ENCODE data around the gene CEACAM21.
"Not testable (repeated sequence)": the region's sequence is repeated elsewhere in the genome, so short reads cannot be mapped to it uniquely, and the experiment has no call there.

CEACAM21 gene

GRCh38 chr19:41549884-41550283 lies 26.1 kb upstream of the CEACAM21 start:
- DNase-seq, result no peak

- no peak for DNase-seq
Measured at GRCh38 chr19:41551212-41551610, 24.8 kb upstream of the CEACAM21 start.

GRCh38 chr19:41551711-41552110 lies 24.3 kb upstream of the CEACAM21 start:
- DNase-seq, result no peak

- DNase-seq, result no peak
Measured at GRCh38 chr19:41552558-41552957, 23.4 kb upstream of the CEACAM21 start.

- no peak for DNase-seq
Measured at GRCh38 chr19:41553804-41554203, 22.2 kb upstream of the CEACAM21 start.

GRCh38 chr19:41554907-41555306 lies 21.1 kb upstream of the CEACAM21 start:
- no peak for DNase-seq

GRCh38 chr19:41555748-41556147 lies 20.2 kb upstream of the CEACAM21 start:
- no peak for DNase-seq

GRCh38 chr19:41563854-41564514 lies 12.0 kb upstream of the CEACAM21 start:
- no peak for DNase-seq

- DNase-seq, result no peak
Measured at GRCh38 chr19:41564515-41565378, 11.2 kb upstream of the CEACAM21 start.

- no peak for DNase-seq
Measured at GRCh38 chr19:41565379-41565720, 10.6 kb upstream of the CEACAM21 start.

GRCh38 chr19:41566001-41566400 lies 10.0 kb upstream of the CEACAM21 start:
- DNase-seq, result no peak

- DNase-seq, result no peak
Measured at GRCh38 chr19:41569481-41570150, 6.3 kb upstream of the CEACAM21 start.

- DNase-seq, result no peak
Measured at GRCh38 chr19:41570179-41570578, 5.8 kb upstream of the CEACAM21 start.

GRCh38 chr19:41570639-41571112 lies 5.3 kb upstream of the CEACAM21 start:
- DNase-seq, result peak; percentile 56

- no peak for DNase-seq
Measured at GRCh38 chr19:41577144-41577830, 1.3 kb downstream of the CEACAM21 start.

GRCh38 chr19:41577833-41578232 lies 1.9 kb downstream of the CEACAM21 start:
- DNase-seq, result no peak

- no peak for DNase-seq
Measured at GRCh38 chr19:41578886-41579285, 2.9 kb downstream of the CEACAM21 start.

- DNase-seq, result not testable (repeated sequence)
Measured at GRCh38 chr19:41581068-41581467, 5.1 kb downstream of the CEACAM21 start.

- DNase-seq, result not testable (repeated sequence)
Measured at GRCh38 chr19:41582577-41583182, 6.7 kb downstream of the CEACAM21 start.

- no peak for DNase-seq
Measured at GRCh38 chr19:41584260-41584810, 8.4 kb downstream of the CEACAM21 start.

GRCh38 chr19:41584931-41585330 lies 9.0 kb downstream of the CEACAM21 start:
- no peak for DNase-seq

GRCh38 chr19:41586064-41586463 lies 10.1 kb downstream of the CEACAM21 start:
- no peak for DNase-seq

All from fibroblast of skin of abdomen (primary cell).